ENCODE measurements around the gene RAB11FIP2. TPM values are rescaled to one million over a fixed set of nuclear protein-coding genes. Genes with fewer than 3 reads are reported as not detected.
"Not testable (repeated sequence)": the region's sequence is repeated elsewhere in the genome, so short reads cannot be mapped to it uniquely, and the experiment has no call there.

RAB11FIP2 gene, protein sequence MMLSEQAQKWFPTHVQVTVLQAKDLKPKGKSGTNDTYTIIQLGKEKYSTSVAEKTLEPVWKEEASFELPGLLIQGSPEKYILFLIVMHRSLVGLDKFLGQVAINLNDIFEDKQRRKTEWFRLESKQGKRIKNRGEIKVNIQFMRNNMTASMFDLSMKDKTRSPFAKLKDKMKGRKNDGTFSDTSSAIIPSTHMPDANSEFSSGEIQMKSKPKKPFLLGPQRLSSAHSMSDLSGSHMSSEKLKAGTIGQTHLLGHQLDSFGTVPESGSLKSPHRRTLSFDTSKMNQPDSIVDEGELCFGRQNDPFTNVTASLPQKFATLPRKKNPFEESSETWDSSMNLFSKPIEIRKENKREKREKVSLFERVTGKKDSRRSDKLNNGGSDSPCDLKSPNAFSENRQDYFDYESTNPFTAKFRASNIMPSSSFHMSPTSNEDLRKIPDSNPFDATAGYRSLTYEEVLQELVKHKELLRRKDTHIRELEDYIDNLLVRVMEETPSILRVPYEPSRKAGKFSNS
- total RNA-seq = 1 to 10 TPM; 8.2 to 9.1 TPM

GRCh38 chr10:118046395-118047156, at the start of gene RAB11FIP2:
Gene RAB11FIP2 (minus strand): TSS chr10:118046941. CDS start chr10:118046163, 778 bp downstream.
- ChIA-PET POLR2A (no interaction called here), CTCF (no interaction called here)

DNA sequence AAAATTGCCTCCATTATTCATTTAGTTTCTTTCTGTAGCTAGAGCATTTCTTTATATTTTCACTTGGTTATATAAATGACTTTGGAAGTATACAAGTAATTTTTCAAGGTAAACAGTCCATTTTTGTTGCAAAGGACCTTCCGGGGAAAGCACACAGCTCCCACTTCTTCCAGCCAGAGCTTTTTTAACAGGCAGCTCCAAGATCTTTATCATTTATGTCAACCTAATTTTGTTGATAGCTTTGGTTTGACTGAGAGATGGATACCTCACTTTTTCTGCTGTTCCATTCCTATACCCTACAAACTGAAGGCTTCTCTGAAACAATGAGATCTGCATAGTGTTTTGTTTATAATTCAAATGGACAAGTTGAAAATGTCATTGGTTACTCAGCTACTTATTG, 49.3 kb upstream of the RAB11FIP2 start:
- CTCF ChIA-PET = no interaction called here
- POLR2A ChIA-PET = no interaction called here

DNA sequence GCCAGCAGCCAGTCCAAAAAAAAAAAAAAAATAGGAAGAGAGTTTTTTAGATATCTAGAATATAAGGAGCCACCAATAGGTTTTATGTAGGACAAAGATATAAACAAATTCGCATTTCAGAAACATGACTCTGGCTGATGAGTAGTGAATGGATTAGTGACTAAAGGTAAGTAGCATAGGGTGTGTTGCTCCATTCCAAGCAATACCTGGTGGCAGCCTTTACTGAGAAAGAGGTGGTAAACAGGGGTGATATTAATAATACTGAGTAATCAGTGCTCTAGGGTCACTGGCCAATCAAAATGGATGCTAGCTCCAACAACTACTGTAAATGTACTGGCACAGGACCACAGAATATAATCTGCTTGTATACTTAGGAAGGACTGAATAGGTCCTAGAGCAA, 45.5 kb upstream of the RAB11FIP2 start:
- ChIA-PET POLR2A (no interaction called here), CTCF (no interaction called here)

DNA sequence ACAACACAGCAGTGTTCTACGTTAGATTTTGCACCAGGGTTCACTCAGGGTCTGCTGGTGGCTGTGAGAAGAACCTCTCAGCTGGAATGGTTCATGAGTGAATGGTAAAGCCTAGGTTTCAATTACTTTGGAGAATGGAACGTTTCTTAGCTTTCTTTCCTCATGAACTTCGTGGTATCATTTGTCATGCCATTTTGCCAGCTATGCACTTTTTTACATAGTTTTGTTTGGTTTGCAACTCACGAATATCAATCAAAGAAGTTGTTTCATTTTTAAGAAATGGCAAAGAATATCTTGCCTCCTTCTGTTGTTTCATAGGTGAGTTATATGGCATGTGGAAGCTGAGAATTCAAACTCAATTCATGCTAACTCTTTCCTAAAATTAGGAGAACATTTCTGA, 34.1 kb upstream of the RAB11FIP2 start:
- ChIA-PET CTCF (no interaction called here), POLR2A (no interaction called here)

DNA sequence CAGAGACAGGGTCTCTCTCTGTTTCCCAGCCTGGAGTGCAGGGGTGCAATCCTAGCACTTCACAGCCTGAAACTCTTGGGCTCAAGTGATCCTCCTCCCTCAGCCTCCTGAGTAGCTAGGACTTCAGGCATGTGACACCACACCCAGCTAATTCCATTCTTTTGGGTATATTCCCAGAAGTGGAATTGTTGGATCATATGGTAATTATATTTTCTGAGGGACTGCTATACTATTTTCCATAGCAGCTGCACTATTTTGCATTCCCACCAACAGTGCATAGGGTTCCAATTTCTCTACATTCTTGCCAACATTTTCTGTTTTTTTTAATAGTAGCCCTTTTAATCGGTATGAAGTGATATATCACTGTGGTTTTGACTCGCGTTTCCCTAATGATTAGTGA, 30.0 kb upstream of the RAB11FIP2 start:
- ChIA-PET POLR2A (no interaction called here), CTCF (no interaction called here)

GRCh38 chr10:118072840-118073239, 26.1 kb upstream of the RAB11FIP2 start:
- CTCF ChIA-PET = no interaction called here
- POLR2A ChIA-PET = no interaction called here

GRCh38 chr10:118067389-118067788, 20.6 kb upstream of the RAB11FIP2 start:
- POLR2A ChIA-PET, CTCF ChIA-PET: not testable (repeated sequence)

DNA sequence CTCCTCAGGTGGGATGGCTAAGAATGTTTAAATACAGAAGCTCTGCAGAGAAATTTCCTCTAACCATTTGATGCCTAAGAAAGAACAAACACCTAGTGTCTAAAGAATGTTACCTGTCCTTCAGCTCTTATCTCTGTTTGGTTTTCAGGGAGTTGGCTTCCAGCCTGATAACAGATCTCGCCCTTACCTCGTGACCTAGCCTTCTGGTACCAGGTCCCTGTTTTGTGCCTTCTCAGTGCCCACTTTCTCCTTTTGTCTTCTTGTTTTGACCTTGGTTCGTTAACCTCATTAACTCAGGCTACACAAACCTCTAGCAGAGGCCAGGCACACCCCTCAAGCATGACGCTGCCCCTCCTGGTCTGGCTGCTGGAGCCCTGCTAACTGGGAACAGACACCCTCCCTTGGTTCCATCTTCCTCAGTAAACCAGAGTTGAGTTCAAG, 16.1 kb upstream of the RAB11FIP2 start:
- ChIA-PET POLR2A (no interaction called here), CTCF (no interaction called here)

DNA sequence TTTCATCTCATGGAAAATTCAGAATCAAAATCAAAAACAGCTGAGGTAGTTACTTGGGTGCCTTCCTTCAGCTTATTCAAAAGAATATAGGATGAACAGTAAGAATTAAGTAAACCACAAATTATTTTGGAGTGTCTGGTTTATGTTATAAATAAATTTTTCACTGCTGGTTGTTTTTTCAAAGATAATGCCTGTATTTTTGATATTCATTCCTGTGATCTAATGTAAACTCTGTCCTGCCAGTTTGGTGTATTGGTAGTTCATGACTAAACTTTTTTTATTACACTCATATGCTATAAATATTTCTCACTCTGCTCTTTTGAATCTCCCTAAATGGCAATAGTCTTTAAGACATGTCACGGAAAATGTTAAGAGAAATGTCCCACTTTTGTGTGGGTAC, 11.6 kb upstream of the RAB11FIP2 start:
- ChIA-PET POLR2A (interaction anchor here (0.6 kb wide), 1 partner anchor 164 kb away, joined by 3 read pairs; no protein-coding TSS in a partner anchor), CTCF (no interaction called here)

DNA sequence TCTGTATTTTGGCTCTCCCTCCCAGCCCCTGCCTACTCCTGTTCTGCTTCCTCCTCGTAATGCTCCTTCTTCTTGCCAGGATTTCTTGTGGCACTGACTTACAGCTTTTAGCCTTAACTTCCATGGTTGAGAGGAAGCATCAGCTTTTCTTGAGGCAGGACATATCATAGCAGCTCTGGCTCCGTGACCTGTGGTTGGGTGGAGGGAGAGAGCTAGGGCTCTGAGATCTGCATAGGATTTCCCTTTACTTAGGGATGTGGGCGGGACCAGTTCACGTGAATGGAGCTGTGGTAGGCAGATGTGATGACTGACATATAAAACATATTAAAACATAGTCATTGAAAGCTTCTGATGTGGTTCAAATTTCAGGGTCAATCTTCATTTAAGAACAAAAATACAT, 10.6 kb upstream of the RAB11FIP2 start:
- ChIA-PET POLR2A (no interaction called here), CTCF (no interaction called here)

GRCh38 chr10:118054383-118054782, 7.6 kb upstream of the RAB11FIP2 start:
- ChIA-PET CTCF (no interaction called here), POLR2A (no interaction called here)

GRCh38 chr10:118052816-118053215, 6.1 kb upstream of the RAB11FIP2 start:
- CTCF ChIA-PET = no interaction called here
- POLR2A ChIA-PET = no interaction called here

GRCh38 chr10:118047880-118048279, 1.1 kb upstream of the RAB11FIP2 start:
- ChIA-PET POLR2A (no interaction called here), CTCF (no interaction called here)

- CTCF ChIA-PET = no interaction called here
Observed at GRCh38 chr10:118047157-118047719, 497 bp upstream of the RAB11FIP2 start.

DNA sequence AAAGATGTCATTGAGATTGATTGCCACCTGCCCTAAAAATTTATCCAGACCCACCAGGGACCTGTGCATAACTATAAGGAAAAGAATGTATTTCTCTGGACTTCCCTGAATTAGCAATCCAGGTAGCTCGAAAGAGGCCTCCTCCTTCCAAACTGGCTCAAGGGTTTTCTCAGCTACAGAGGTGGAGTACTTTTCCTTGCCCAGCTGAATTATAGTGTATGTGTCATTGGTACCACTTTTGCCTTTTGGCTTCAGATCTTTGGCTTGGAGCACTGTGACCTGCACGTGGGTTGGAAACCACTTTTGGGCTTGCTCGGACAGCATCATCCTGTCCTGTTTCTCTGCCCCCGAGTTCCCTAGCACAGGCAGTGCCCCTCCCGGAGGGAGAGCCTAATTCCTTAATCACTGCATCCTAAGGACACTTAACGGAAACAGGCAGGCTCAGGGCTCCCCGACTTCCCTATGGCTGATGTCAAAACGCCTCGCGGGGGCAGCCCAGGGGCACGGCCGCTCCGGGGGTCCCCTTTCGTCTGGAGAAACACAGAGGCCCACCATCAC, 825 bp downstream of the RAB11FIP2 start:
- ChIA-PET CTCF (no interaction called here), POLR2A (no interaction called here)

More at GRCh38 chr10:118047157-118047719, 497 bp upstream of the RAB11FIP2 start:
- POLR2A ChIA-PET = no interaction called here

GRCh38 chr10:118045158-118045836, 1.4 kb downstream of the RAB11FIP2 start:
- CTCF ChIA-PET = no interaction called here
- POLR2A ChIA-PET = no interaction called here

GRCh38 chr10:118042827-118043242, 3.9 kb downstream of the RAB11FIP2 start:
- ChIA-PET POLR2A (no interaction called here), CTCF (no interaction called here)

GRCh38 chr10:118042336-118042735, 4.4 kb downstream of the RAB11FIP2 start:
- ChIA-PET CTCF (no interaction called here), POLR2A (no interaction called here)

DNA sequence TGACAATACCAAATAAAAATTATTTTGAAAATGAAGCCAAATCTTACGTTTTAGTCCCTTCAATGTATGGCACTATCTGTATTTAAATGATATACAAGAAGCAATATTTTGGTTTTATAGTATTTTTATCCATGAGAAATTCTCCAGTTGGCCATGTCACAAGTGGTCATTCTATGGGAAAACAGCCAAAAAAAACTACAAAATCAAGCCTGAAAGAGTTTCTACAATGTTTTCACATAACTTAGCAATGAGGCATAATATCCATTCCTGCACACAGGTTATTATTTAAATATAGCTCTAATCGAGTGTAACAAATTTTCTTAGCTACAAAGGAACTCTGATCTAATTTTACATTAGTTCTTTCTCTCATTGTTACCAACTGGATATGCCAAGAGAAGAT, 5.4 kb downstream of the RAB11FIP2 start:
- ChIA-PET CTCF (no interaction called here), POLR2A (no interaction called here)

GRCh38 chr10:118036281-118036875, 10.4 kb downstream of the RAB11FIP2 start:
- CTCF ChIA-PET = interaction anchor here (0.7 kb wide), 1 partner anchor 256 kb away, joined by 3 read pairs; no protein-coding TSS in a partner anchor

More at GRCh38 chr10:118036281-118036875, 10.4 kb downstream of the RAB11FIP2 start:
- POLR2A ChIA-PET = no interaction called here

All from activated CD8-positive, alpha-beta memory T cell treated with anti-CD3 and anti-CD28 coated beads for 36 hours (primary cell).